Chondrocyte (in vitro differentiated cells): ENCODE measurements around the gene PDE6D. TPM values are rescaled to one million over a fixed set of nuclear protein-coding genes. Genes with fewer than 3 reads are reported as not detected.
A peak's percentile ranks its signal among the peaks of the same experiment; 100 is the strongest.

Experiments
- DNase-seq: peaks from one replicate; pipeline ENCODE4 v3.0.0; 2021; ENCODE audit warnings: mixed read lengths, low spot score
- H3K27ac Mint-ChIP-seq: one replicate; pipeline ENCODE4 v1.8.0; 2021; ENCODE audit warnings: mild to moderate bottlenecking, moderate library complexity, mixed read lengths; ENCODE audit not compliant: unreplicated experiment
- H3K27me3 Mint-ChIP-seq: 2 replicates; pipeline ENCODE4 v1.8.0; 2021; ENCODE audit warnings: low read depth, mixed read lengths
- H3K36me3 Mint-ChIP-seq: 2 replicates; pipeline ENCODE4 v1.8.0; 2021; ENCODE audit warnings: low read depth, mixed read lengths
- H3K4me1 Mint-ChIP-seq: 2 replicates; pipeline ENCODE4 v1.8.0; 2021; ENCODE audit warnings: low read depth, mild to moderate bottlenecking, mixed read lengths
- H3K4me3 Mint-ChIP-seq: one replicate; pipeline ENCODE4 v1.8.0; 2021; ENCODE audit warnings: mild to moderate bottlenecking, moderate library complexity, mixed read lengths; ENCODE audit not compliant: unreplicated experiment
- H3K9me3 Mint-ChIP-seq: 2 replicates; pipeline ENCODE4 v1.8.0; 2021; ENCODE audit warnings: low read depth, mixed read lengths
- CTCF ChIP-seq: fragments of 200-600 bp; sonication (generic); IDR thresholded peaks from 2 replicates; pipeline ENCODE4 v1.5.0; 2021; ENCODE audit warnings: antibody characterized with exemption, mild to moderate bottlenecking, moderate library complexity
- total RNA-seq: library from RNA; stranded (reverse); gene quantifications from 3 replicates; pipeline ENCODE4 v1.2.1, GENCODE V29; 2021

The PDE6D gene
- total RNA-seq, 1 donor from 2014 or later = 17.5 TPM

- no peak overlapping the region for H3K27ac Mint-ChIP-seq
- no peaks in the 10 kb centered on the region for H3K36me3 Mint-ChIP-seq
- no peak for DNase-seq
- H3K4me1 Mint-ChIP-seq = no peaks in the 10 kb centered on the region
- no peak for TF ChIP-seq CTCF
- no peak overlapping the region for H3K4me3 Mint-ChIP-seq
- no peaks in the 10 kb centered on the region for H3K9me3 Mint-ChIP-seq
- no peaks in the 10 kb centered on the region for H3K27me3 Mint-ChIP-seq
Measured at GRCh38 chr2:231691251-231691772, 89.8 kb downstream of the PDE6D start.

- Mint-ChIP-seq H3K27ac (no peak overlapping the region), H3K9me3 (no peaks in the 10 kb centered on the region), H3K4me3 (no peak overlapping the region), H3K36me3 (no peaks in the 10 kb centered on the region), H3K27me3 (no peaks in the 10 kb centered on the region), H3K4me1 (no peaks in the 10 kb centered on the region)
- TF ChIP-seq CTCF = no peak
- DNase-seq = no peak
Measured at GRCh38 chr2:231689124-231689893, 91.8 kb downstream of the PDE6D start.

- Mint-ChIP-seq H3K36me3 (no peaks in the 10 kb centered on the region), H3K4me3 (no peak overlapping the region), H3K27me3 (no peaks in the 10 kb centered on the region), H3K27ac (no peak overlapping the region), H3K4me1 (no peaks in the 10 kb centered on the region), H3K9me3 (no peaks in the 10 kb centered on the region)
- DNase-seq = no peak
- TF ChIP-seq CTCF = no peak
Measured at GRCh38 chr2:231688719-231689118, 92.4 kb downstream of the PDE6D start.

- DNase-seq = no peak
- no peak overlapping the region for H3K4me3 Mint-ChIP-seq
- no peak for TF ChIP-seq CTCF
- H3K4me1 Mint-ChIP-seq = no peaks in the 10 kb centered on the region
- no peaks in the 10 kb centered on the region for H3K36me3 Mint-ChIP-seq
- no peaks in the 10 kb centered on the region for H3K27me3 Mint-ChIP-seq
- no peak overlapping the region for H3K27ac Mint-ChIP-seq
- no peaks in the 10 kb centered on the region for H3K9me3 Mint-ChIP-seq
Measured at GRCh38 chr2:231687961-231688360, 93.1 kb downstream of the PDE6D start.

- no peak overlapping the region for H3K27ac Mint-ChIP-seq
- no peaks in the 10 kb centered on the region for H3K9me3 Mint-ChIP-seq
- no peak overlapping the region for H3K4me3 Mint-ChIP-seq
- H3K27me3 Mint-ChIP-seq = no peaks in the 10 kb centered on the region
- DNase-seq = no peak
- no peaks in the 10 kb centered on the region for H3K4me1 Mint-ChIP-seq
- peak; percentile 73 for TF ChIP-seq CTCF
- H3K36me3 Mint-ChIP-seq = no peaks in the 10 kb centered on the region
Measured at GRCh38 chr2:231687133-231687852, 93.8 kb downstream of the PDE6D start.
